Activated CD4-positive, alpha-beta T cell treated with anti-CD3 and anti-CD28 coated beads, Interleukin-2, amount 50 U/mL, for 4 hours (primary cell): ENCODE measurements around the gene TFIP11.

Experiments
- DNase-seq, 2 experiments: peaks; one replicate each; pipeline ENCODE4 v3.0.0-alpha.2; 2020

TFIP11 gene

GRCh38 chr22:26445577-26446275 lies 66.5 kb downstream of the TFIP11 start:
- DNase-seq, result no peak

- DNase-seq, result no peak
Observed at GRCh38 chr22:26444777-26445176, 67.5 kb downstream of the TFIP11 start.

GRCh38 chr22:26443901-26444690 lies 68.2 kb downstream of the TFIP11 start:
- no peak for DNase-seq

- DNase-seq, result no peak
Observed at GRCh38 chr22:26442086-26442756, 70.1 kb downstream of the TFIP11 start.
